HCT116 (cell line): ENCODE results near the gene OSBPL10. TPM values are rescaled to one million over a fixed set of nuclear protein-coding genes. Genes with fewer than 3 reads are reported as not detected.
"Not testable (repeated sequence)": the region's sequence is repeated elsewhere in the genome, so short reads cannot be mapped to it uniquely, and the experiment has no call there.

Experiments used
- ATAC-seq: fragments of 200-7000 bp; cut with Tn5 transposase; 2 replicates; pipeline ENCODE4 v1.9.1; 2020; ENCODE audit warnings: mild to moderate bottlenecking, moderate library complexity
- BruUV-seq: library from RNA; stranded (reverse); fragments of 400-500 nt; replicated peaks from 2 replicates; lab custom pipeline; 2021; lab: Mats Ljungman, UMichigan
- CTCF ChIA-PET: fragments of 300-600 bp; sonication (Branson Sonifier 250); formaldehyde crosslinking; loops from one replicate; lab custom pipeline; 2021; ENCODE audit warnings: antibody characterized with exemption; lab: Charles Lee
- POLR2A ChIA-PET: fragments of 300-600, 350-600 bp; sonication (Branson Sonifier 250); formaldehyde crosslinking; loops from one replicate; lab custom pipeline; 2021; ENCODE audit warnings: antibody characterized with exemption; lab: Charles Lee
- RAD21 ChIA-PET, 2 experiments: fragments of 300-600 bp; sonication (Branson Sonifier 250); formaldehyde crosslinking; loops; one replicate each; lab custom pipeline; 2023; ENCODE audit warnings: low total read pairs in 2 of 2; ENCODE audit not compliant: uncharacterized antibody in 2 of 2, unreplicated experiment in 2 of 2, low non-redundant PET in 1 of 2; lab: Charles Lee
- DNase-seq: peaks from one replicate; pipeline ENCODE4 v3.0.0-alpha.2; 2010; ENCODE audit warnings: low read depth, low spot score
- H2AFZ ChIP-seq: fragments of 200-600 bp; shearing (Covaris generic), sonication (generic); 2 replicates; pipeline ENCODE4 v1.6.1; 2017; ENCODE audit warnings: low read depth, mixed run types, mixed read lengths, antibody characterized with exemption, low read length; ENCODE audit not compliant: poor library complexity, severe bottlenecking
- H3K27ac ChIP-seq: 2 replicates; pipeline ENCODE4 v1.5.1; 2012; ENCODE audit warnings: low read depth, low read length
- H3K27me3 ChIP-seq: fragments of 200-600 bp; sonication (generic); 2 replicates; pipeline ENCODE4 v1.6.1; 2016; ENCODE audit warnings: mixed run types, low read length, mixed read lengths; ENCODE audit not compliant: insufficient read depth
- H3K36me3 ChIP-seq, 2 experiments: fragments of 200-500 bp in 1 of 2; fragments of 200-600 bp in 1 of 2; sonication (Bioruptor generic) in 1 of 2; sonication (generic) in 1 of 2; 2 replicates each; pipeline versions ENCODE4 v1.5.1 to v1.6.1; 2014 to 2016; ENCODE audit warnings: low read length in 2 of 2, inconsistent platforms in 1 of 2, mixed read lengths in 1 of 2, mixed run types in 1 of 2; ENCODE audit not compliant: insufficient read depth in 2 of 2, control insufficient read depth in 1 of 2
- H3K4me1 ChIP-seq, 2 experiments: fragments of 200-600 bp in 1 of 2; sonication (generic) in 1 of 2; 2 replicates each; pipeline versions ENCODE4 v1.5.1 to v1.6.1; 2012 to 2017; ENCODE audit warnings: low read length in 2 of 2, inconsistent platforms in 1 of 2, mild to moderate bottlenecking in 1 of 2, mixed read lengths in 1 of 2, mixed run types in 1 of 2, moderate library complexity in 1 of 2; ENCODE audit not compliant: insufficient read depth in 2 of 2, control insufficient read depth in 1 of 2
- H3K4me2 ChIP-seq: fragments of 200-600 bp; sonication (generic); 2 replicates; pipeline ENCODE4 v1.6.1; 2017; ENCODE audit warnings: mixed run types, low read length, mixed read lengths
- H3K4me3 ChIP-seq, 2 experiments: fragments of 200-600 bp in 1 of 2; sonication (generic) in 1 of 2; replicated peaks in 1 of 2; 2 replicates each; pipeline ENCODE4 v1.5.1; 2011 to 2016; ENCODE audit warnings: low read length in 2 of 2, control low read depth in 1 of 2, low read depth in 1 of 2, mild to moderate bottlenecking in 1 of 2, mixed read lengths in 1 of 2, mixed run types in 1 of 2
- H3K79me2 ChIP-seq: fragments of 200-600 bp; sonication (generic); 2 replicates; pipeline ENCODE4 v1.6.1; 2017; ENCODE audit warnings: mild to moderate bottlenecking, mixed run types, low read length, moderate library complexity, mixed read lengths; ENCODE audit not compliant: insufficient read depth
- H3K9ac ChIP-seq: fragments of 200-600 bp; sonication (generic); 2 replicates; pipeline ENCODE4 v1.6.1; 2016; ENCODE audit warnings: low read length, mixed read lengths
- H3K9me2 ChIP-seq: fragments of 200-600 bp; sonication (generic), shearing (Covaris generic); 2 replicates; pipeline ENCODE4 v1.6.1; 2017; ENCODE audit warnings: mixed run types, mild to moderate bottlenecking, moderate library complexity; ENCODE audit not compliant: insufficient read depth
- H3K9me3 ChIP-seq, 2 experiments: fragments of 200-500 bp in 1 of 2; fragments of 200-600 bp in 1 of 2; sonication (Bioruptor generic) in 1 of 2; sonication (generic) in 1 of 2; 2 replicates each; pipeline ENCODE4 v1.6.1; 2014 to 2017; ENCODE audit warnings: low read length in 2 of 2, mixed read lengths in 2 of 2, inconsistent platforms in 1 of 2, low read depth in 1 of 2, mild to moderate bottlenecking in 1 of 2, mixed run types in 1 of 2, moderate library complexity in 1 of 2; ENCODE audit not compliant: control insufficient read depth in 1 of 2, insufficient read depth in 1 of 2
- H4K20me1 ChIP-seq: fragments of 200-600 bp; sonication (generic), shearing (Covaris generic); 2 replicates; pipeline ENCODE4 v1.6.1; 2017; ENCODE audit warnings: mixed run types, mild to moderate bottlenecking, moderate library complexity; ENCODE audit not compliant: insufficient read depth
- ATF3 ChIP-seq: IDR thresholded peaks from 2 replicates; pipeline ENCODE4 v1.6.1; 2012
- CBX3 ChIP-seq: IDR thresholded peaks from 2 replicates; pipeline ENCODE4 v1.6.1; 2012; ENCODE audit warnings: low read depth
- EGR1 ChIP-seq: IDR thresholded peaks from 2 replicates; pipeline ENCODE4 v1.6.1; 2012; ENCODE audit warnings: low read depth
- FOSL1 ChIP-seq: IDR thresholded peaks from 2 replicates; pipeline ENCODE4 v1.6.1; 2012; ENCODE audit warnings: low read depth
- MAX ChIP-seq: IDR thresholded peaks from 2 replicates; pipeline ENCODE4 v1.6.1; 2012
- POLR2A ChIP-seq: IDR thresholded peaks from 2 replicates; pipeline ENCODE4 v1.7.0; 2011; ENCODE audit warnings: borderline replicate concordance; ENCODE audit not compliant: insufficient read depth, insufficient read length; ENCODE audit errors: extremely low read depth
- RAD21 ChIP-seq: IDR thresholded peaks from 2 replicates; pipeline ENCODE4 v1.6.1; 2012; ENCODE audit warnings: low read depth, mild to moderate bottlenecking
- REST ChIP-seq: IDR thresholded peaks from 2 replicates; pipeline ENCODE4 v1.6.1; 2012; ENCODE audit warnings: low read depth
- SRF ChIP-seq: IDR thresholded peaks from 2 replicates; pipeline ENCODE4 v1.6.1; 2012; ENCODE audit warnings: low read depth
- TCF7L2 ChIP-seq: IDR thresholded peaks from 2 replicates; pipeline ENCODE4 v1.7.0; 2011; ENCODE audit warnings: borderline replicate concordance, inconsistent platforms; ENCODE audit not compliant: insufficient read depth, insufficient read length; ENCODE audit errors: extremely low read depth
- ZBTB33 ChIP-seq: IDR thresholded peaks from 2 replicates; pipeline ENCODE4 v1.6.1; 2011; ENCODE audit warnings: mild to moderate bottlenecking, low read length, moderate library complexity; ENCODE audit not compliant: insufficient replicate concordance; ENCODE audit errors: extremely low read depth
- intact Hi-C: fragments of 100-400 bp; cut with micrococcal nuclease; formaldehyde crosslinking; loops from 2 replicates; pipeline ENCODE4 v1.10.0; 2022
- total RNA-seq: library from RNA; stranded (reverse); gene quantifications from one replicate; pipeline ENCODE4 v1.2.1, GENCODE V29; 2021; ENCODE audit not compliant: unreplicated experiment

The OSBPL10 gene
- total RNA-seq, 1 experiment from 2014 or later, result 25.8 TPM

GRCh38 chr3:31992995-31993394, 11.9 kb upstream of the OSBPL10 start:
- H3K9ac ChIP-seq, H2AFZ ChIP-seq, ATAC-seq, DNase-seq, H3K27me3 ChIP-seq, H3K4me2 ChIP-seq, H3K36me3 ChIP-seq, H3K79me2 ChIP-seq, H3K9me3 ChIP-seq, H3K27ac ChIP-seq, H3K4me3 ChIP-seq, CTCF ChIA-PET, BruUV-seq, RAD21 ChIA-PET, POLR2A ChIA-PET, H3K4me1 ChIP-seq, H3K9me2 ChIP-seq, intact Hi-C loops, H4K20me1 ChIP-seq: not testable (repeated sequence)

GRCh38 chr3:31988271-31988670, 7.2 kb upstream of the OSBPL10 start:
- no peak for ATAC-seq
- CTCF ChIA-PET, result no interaction called here

More at GRCh38 chr3:31988271-31988670, 7.2 kb upstream of the OSBPL10 start:
- RAD21 ChIA-PET, result no interaction called here
- H3K27ac ChIP-seq, result no peak overlapping the region
- no peak for DNase-seq
- POLR2A ChIA-PET, result no interaction called here
- no peaks in the 10 kb centered on the region for H4K20me1 ChIP-seq
- no peak overlapping the region for H3K4me3 ChIP-seq
- H3K4me1 ChIP-seq, result no peaks in the 10 kb centered on the region
- intact Hi-C loops, result no loop called here
- H3K9me2 ChIP-seq, result no peaks in the 10 kb centered on the region
- H3K27me3 ChIP-seq, result no peaks in the 10 kb centered on the region
- TF ChIP-seq RAD21, result no peak
- TF ChIP-seq MAX, result no peak
- no peak for TF ChIP-seq ATF3
- TF ChIP-seq SRF, result no peak
- TF ChIP-seq CBX3, result no peak
- TF ChIP-seq EGR1, result no peak
- no peak for TF ChIP-seq ZBTB33
- TF ChIP-seq TCF7L2, result no peak
- no peak for TF ChIP-seq POLR2A
- no peak for TF ChIP-seq REST
- TF ChIP-seq FOSL1, result no peak
- TF ChIP-seq, all 23 proteins: peak for 0
- Histone ChIP-seq H2AFZ (no peak overlapping the region), H3K36me3 (no peaks in the 10 kb centered on the region), H3K4me2 (no peak overlapping the region), H3K9ac (no peak overlapping the region), H3K79me2 (no peaks in the 10 kb centered on the region), H3K9me3 (peaks cover 0 to 5% of the 10 kb centered on the region in 2 experiments; a peak in 1 of 4 replicates)
- no TSS peak for BruUV-seq
